ENCODE results near the gene MAGEC2.

Gene MAGEC2

GRCh38 chrX:142238536-142238935, 33.4 kb upstream of the MAGEC2 start:
- no peak for DNase-seq (ENCODE audit: low read depth in 2 of 2)
- TF ChIP-seq CTCF (IDR thresholded peaks at IDR 0.05; ENCODE audit: low read depth, low read length), result no peak
- no peak overlapping the region for H3K4me3 ChIP-seq (replicated peaks in 1 of 2; ENCODE audit: low read depth in 2 of 2, low read length in 2 of 2)

GRCh38 chrX:142233400-142233799, 28.3 kb upstream of the MAGEC2 start:
- TF ChIP-seq CTCF (IDR thresholded peaks at IDR 0.05; ENCODE audit: low read depth, low read length), result no peak

GRCh38 chrX:142214081-142214480, 9.0 kb upstream of the MAGEC2 start:
- no peak overlapping the region for H3K4me3 ChIP-seq (replicated peaks in 1 of 2; ENCODE audit: low read depth in 2 of 2, low read length in 2 of 2)
- no peak for DNase-seq (ENCODE audit: low read depth in 2 of 2)
- TF ChIP-seq CTCF (IDR thresholded peaks at IDR 0.05; ENCODE audit: low read depth, low read length), result no peak

More at GRCh38 chrX:142233400-142233799, 28.3 kb upstream of the MAGEC2 start:
- no peak overlapping the region for H3K4me3 ChIP-seq (replicated peaks in 1 of 2; ENCODE audit: low read depth in 2 of 2, low read length in 2 of 2)
- no peak for DNase-seq (ENCODE audit: low read depth in 2 of 2)

- no peak for TF ChIP-seq CTCF (IDR thresholded peaks at IDR 0.05; ENCODE audit: low read depth, low read length)
- DNase-seq (ENCODE audit: low read depth in 2 of 2), result no peak
- no peak overlapping the region for H3K4me3 ChIP-seq (replicated peaks in 1 of 2; ENCODE audit: low read depth in 2 of 2, low read length in 2 of 2)
These were observed 4.0 kb downstream of the MAGEC2 start for GRCh38 chrX:142201113-142201512.

GRCh38 chrX:142186103-142186502, 19.0 kb downstream of the MAGEC2 start:
- no peak for TF ChIP-seq CTCF (IDR thresholded peaks at IDR 0.05; ENCODE audit: low read depth, low read length)
- DNase-seq (ENCODE audit: low read depth in 2 of 2), result no peak
- no peak overlapping the region for H3K4me3 ChIP-seq (replicated peaks in 1 of 2; ENCODE audit: low read depth in 2 of 2, low read length in 2 of 2)

GRCh38 chrX:142184756-142185602, 20.1 kb downstream of the MAGEC2 start:
- no peak for TF ChIP-seq CTCF (IDR thresholded peaks at IDR 0.05; ENCODE audit: low read depth, low read length)
- no peak for DNase-seq (ENCODE audit: low read depth in 2 of 2)
- H3K4me3 ChIP-seq (replicated peaks in 1 of 2; ENCODE audit: low read depth in 2 of 2, low read length in 2 of 2), result no peak overlapping the region
